NCI-H446 treated with DMSO at 0.1 percent for 48 hours (cell line): ENCODE data around the gene CD40LG.

ENCODE experiments used
- DNase-seq: peaks from one replicate; lab custom pipeline; 2025; lab: John Stamatoyannopoulos, UW

The CD40LG gene

DNA sequence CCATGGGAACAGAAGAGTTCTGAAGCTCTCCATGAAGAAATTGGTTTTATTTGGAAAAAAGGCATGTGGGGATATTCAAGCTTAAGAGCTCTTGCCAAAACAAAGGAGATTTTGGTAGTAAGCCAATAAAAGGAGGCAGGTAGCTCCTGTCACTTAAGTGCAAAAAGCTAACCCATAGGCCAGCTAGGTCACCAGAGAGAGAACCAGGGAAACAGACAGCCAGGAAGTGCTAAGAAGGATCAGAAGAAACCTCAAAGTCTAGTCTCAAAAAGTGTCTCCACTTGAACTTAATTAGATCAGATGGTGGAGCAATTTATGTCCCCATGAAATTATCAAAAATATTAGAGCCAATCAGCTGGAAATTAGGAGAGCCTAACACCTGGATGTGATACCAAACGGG, 49.2 kb downstream of the CD40LG start:
- no peak for DNase-seq

GRCh38 chrX:136708348-136708747, 60.4 kb downstream of the CD40LG start:
- no peak for DNase-seq
